Suppressor macrophage treated with lipopolysaccharide for 4 hours (primary cell): ENCODE results near the gene HK2.
"Not testable (repeated sequence)": the region's sequence is repeated elsewhere in the genome, so short reads cannot be mapped to it uniquely, and the experiment has no call there.

Experiments used
- DNase-seq: peaks from one replicate; pipeline ENCODE4 v3.0.0-alpha.2; 2020

The HK2 gene

DNA sequence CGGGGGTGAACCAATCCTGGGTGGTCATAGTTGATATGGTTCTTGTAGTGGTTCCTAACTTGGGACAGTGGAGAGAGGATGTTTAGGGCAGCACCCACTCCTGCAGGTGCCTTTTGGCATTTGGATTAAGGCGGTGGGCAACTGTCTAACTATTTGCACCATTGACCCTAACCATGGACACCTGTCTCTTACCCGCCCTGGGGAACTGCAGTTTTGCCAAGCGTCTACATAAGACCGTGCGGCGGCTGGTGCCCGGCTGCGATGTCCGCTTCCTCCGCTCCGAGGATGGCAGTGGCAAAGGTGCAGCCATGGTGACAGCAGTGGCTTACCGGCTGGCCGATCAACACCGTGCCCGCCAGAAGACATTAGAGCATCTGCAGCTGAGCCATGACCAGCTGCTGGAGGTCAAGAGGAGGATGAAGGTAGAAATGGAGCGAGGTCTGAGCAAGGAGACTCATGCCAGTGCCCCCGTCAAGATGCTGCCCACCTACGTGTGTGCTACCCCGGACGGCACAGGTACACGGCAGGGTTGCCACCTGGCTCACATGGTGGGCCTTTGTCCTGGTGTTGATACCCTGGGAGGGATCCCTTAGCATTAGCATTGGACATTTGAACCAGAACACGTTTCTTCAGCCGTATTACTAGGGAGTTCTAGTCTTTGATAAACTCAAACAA lies 46.3 kb downstream of the HK2 start:
- DNase-seq: no peak

DNA sequence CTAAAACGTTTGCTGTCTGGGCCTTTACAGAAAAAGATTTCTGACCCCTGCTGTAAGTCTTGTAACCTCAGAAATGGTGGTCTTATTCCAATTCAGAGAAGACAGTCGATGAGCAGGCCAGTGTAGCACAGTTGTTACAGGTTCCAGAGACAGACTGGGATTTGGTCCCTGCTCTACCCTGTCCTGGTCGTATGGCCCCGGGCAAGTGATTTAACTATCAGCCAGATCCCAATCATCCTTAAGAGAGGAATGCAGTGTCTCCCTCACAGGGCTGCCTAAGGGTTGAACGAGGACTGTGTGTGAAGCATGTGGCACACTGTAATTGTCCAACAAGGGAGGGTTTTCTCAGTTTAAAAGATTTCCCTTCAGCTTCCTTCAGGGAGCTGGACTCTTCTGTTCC lies 47.2 kb downstream of the HK2 start:
- DNase-seq: no peak

DNA sequence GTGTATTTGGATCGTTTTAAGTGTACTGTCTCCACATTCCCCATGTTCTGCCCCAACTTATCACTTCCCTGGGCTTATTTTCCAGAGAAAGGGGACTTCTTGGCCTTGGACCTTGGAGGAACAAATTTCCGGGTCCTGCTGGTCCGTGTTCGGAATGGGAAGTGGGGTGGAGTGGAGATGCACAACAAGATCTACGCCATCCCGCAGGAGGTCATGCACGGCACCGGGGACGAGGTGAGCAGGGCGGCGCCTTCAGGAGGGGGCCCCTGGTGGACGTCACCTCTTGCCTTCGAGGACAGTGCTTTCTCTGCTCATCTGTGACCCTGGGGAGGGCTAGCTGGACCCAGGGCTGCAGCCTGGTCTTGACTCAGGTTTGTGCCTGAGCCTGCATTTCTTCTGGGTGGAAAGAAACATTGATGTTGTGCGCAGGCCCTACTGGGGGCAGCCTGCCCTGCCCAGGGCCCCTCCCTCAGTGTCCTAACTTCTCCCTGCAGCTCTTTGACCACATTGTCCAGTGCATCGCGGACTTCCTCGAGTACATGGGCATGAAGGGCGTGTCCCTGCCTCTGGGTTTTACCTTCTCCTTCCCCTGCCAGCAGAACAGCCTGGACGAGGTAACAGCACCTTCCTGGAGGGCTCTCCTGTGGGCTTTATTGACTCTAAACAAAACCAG lies 47.8 kb downstream of the HK2 start:
- DNase-seq: no peak

- DNase-seq: no peak
Observed at GRCh38 chr2:74882299-74882687, 48.4 kb downstream of the HK2 start.

DNA sequence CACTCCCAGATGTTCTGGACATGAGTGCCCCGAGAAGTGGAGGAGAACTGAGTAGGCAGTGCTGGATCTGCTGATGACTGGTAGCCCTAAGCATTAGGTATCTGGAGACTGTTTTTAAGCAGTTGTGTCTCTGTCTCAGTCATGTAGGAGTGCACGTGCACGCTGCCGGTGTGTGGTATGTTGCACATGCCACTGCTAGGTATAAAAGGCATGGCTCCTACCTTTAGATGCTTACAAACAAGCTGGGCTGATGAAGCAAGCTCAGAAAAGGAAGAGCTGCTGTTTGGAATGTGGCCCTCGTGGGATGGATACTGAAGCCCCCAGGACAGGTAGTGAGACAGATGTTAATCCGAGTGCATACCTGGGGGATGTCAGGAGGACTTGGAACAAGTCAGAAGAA lies 49.1 kb downstream of the HK2 start:
- no peak for DNase-seq

DNA sequence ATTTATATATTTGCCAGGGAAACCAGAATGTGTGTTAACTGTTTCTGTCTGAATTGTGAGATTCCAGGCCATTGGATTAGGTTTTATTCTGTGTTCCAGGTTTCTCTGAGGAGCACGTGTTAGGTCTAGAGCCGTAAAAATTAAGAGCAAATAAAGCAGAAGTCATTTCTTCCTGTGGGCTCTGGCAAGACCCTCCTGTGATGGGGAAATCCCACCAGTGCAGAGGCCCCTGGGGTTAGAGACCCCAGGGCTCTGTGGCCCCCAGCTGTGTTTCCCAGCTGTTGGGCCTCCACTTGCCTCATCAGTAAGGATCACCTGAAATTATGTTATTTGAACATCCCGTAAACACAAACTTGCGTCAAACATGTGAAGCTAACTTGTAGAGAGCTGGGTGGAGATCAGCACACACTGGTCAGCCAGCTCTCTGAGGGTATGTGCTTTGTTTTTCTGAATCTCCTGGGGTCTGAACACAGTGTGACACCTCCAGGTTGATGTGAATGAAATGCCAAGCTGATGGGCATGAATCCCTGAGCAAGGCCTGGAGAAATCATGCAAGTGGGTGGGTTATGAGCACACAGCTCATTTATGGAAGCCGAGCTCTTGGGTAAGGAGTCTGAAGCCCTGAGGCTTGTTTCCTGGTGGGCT lies 50.3 kb downstream of the HK2 start:
- no peak for DNase-seq

DNA sequence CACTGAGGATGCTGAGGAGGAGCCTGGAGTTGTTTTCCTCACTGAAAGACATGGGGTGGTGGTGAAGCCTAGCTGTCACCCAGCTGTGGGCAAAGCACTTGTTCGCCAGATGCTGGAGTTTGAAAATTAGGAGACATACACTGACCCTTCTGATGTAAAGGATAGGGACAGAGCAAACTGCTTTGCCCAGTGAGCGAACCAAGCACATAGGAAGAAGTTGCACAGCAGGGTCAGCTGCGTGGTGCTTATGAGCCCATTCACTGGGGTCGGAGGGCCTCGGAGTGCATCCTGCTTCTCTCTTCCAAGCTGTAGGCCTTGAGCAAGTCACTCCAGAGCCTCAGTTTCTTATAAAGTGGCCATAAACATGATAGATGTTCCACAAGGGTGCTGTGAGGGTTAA lies 50.9 kb downstream of the HK2 start:
- DNase-seq: no peak

DNA sequence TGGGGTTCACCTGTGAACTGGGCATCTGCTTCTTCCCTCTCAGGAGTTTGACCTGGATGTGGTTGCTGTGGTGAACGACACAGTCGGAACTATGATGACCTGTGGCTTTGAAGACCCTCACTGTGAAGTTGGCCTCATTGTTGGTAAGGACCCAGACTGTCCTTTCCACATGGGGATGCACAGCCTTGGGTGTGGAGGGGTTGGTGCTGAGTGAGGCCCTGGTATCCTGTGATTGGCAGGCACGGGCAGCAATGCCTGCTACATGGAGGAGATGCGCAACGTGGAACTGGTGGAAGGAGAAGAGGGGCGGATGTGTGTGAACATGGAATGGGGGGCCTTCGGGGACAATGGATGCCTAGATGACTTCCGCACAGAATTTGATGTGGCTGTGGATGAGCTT lies 52.3 kb downstream of the HK2 start:
- DNase-seq: no peak

- no peak for DNase-seq
Observed at GRCh38 chr2:74886811-74887210, 52.9 kb downstream of the HK2 start.

GRCh38 chr2:74887445-74887951 lies 53.6 kb downstream of the HK2 start:
- no peak for DNase-seq

- DNase-seq: no peak
Observed at GRCh38 chr2:74887960-74888700, 54.2 kb downstream of the HK2 start.

DNA sequence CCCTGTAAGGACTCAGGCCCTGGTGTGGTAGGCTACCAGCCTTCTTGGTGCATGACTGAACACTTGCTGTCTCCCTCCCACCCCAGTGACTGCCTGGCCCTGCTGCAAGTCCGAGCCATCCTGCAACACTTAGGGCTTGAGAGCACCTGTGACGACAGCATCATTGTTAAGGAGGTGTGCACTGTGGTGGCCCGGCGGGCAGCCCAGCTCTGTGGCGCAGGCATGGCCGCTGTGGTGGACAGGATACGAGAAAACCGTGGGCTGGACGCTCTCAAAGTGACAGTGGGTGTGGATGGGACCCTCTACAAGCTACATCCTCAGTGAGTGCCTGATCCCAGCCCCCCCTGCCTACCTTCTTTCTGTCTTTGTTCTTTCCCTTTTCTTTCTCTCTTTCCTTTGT lies 55.2 kb downstream of the HK2 start:
- no peak for DNase-seq

- no peak for DNase-seq
Observed at GRCh38 chr2:74890711-74891110, 56.8 kb downstream of the HK2 start.

DNA sequence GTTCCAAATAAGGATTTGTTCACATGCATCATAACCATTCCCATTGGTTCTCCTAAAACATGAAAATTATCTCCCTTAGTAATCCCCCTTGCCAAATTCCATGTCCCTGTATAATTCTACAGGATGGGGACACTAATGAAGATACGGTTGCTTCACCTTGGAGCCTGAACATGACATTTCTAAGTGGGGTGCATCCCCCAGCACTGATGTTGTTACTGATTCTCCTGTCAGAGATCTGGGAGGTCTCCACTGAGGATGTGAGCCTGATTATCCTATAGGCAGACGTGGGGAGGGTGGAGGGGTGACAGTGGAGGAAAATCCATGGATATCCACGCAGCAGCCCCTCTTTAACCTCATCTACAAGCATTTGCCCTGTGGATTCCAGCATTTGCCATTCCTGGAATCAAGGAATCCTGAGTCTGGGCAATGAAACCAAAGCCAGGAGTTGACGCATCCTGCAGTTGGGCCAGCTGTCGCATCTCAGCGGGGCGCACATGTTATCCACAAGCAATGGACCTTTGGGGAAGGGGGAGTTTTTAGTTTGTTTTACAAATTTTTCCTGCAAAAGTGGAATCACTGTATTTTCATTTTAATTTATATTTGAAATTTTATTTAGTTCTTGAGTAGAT lies 57.3 kb downstream of the HK2 start:
- DNase-seq: no peak

- DNase-seq: not testable (repeated sequence)
Observed at GRCh38 chr2:74891816-74892215, 57.9 kb downstream of the HK2 start.

- DNase-seq: no peak
Observed at GRCh38 chr2:74892609-74893008, 58.7 kb downstream of the HK2 start.

DNA sequence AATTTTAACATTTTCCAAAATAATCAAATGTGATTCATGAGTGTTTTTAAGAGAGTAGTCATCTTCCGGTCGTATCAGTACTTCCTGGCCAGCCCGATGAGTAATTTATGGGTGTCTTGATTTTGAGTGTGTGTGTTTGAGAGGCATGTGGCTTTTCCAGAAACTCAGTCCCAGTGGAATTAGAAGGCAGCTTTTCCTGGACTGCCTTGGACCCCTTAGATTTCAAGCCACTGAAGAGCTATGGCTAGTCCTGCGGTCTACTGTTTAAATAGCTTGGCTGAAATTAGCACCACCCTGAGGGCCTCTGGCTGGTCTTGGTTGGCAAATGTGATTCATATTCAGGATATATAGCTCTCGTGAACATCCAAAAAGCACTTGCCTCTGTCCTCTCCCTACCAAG lies 59.4 kb downstream of the HK2 start:
- DNase-seq: no peak

DNA sequence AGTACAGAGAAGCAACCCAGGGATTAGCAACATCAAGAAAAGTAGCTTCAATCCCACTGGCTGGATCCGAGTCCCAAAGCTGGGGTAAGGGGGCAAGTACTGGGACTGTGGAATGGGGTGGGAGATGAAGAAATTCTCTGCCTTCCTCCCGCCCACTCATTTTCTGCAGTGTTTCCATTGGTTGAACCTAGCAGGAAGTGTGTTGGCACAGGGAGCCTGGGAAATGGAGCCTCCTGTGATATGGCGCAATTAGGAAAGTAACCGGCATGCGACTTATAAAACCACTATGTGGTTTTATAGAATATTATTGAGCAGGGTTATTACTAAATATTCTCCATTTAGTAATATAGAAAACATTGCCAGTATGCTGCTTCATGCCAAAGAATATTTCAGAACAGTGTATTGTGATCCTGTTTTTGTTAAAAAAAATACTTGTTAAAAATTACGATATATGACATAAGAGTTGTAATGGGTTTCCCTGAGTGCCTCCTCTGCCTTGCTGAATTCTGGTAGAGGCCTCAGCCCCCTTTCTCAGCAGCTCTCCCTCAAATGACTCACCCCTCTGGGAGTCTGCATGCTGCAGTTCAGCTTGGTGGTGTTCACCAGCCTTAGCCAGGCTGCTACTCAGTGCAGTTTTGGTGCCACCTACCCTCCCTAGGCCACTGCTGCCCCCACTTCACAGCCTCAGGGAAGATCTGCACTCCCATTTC lies 60.5 kb downstream of the HK2 start:
- peak; percentile 50 for DNase-seq

DNA sequence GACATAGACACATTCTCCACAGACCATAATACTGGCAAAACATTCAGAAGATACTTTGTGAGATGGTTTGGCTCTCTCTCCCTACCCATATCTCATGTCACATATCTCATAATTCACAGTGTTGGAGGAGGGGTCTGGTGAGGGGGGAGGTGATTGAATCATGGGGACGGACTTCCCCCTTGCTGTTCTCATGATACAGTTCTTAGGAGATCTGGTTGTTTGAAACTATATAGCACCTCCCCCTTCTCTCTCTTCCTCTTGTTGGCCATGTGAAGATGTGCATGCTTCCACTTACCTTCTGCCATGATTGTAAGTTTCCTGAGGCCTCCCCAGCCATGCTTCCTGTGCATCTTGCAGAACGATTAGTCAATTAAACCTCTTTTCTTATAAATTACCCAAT lies 61.1 kb downstream of the HK2 start:
- DNase-seq: no peak

- no peak for DNase-seq
Observed at GRCh38 chr2:74896232-74896631, 62.3 kb downstream of the HK2 start.

GRCh38 chr2:74900225-74900624 lies 66.3 kb downstream of the HK2 start:
- not testable (repeated sequence) for DNase-seq

DNA sequence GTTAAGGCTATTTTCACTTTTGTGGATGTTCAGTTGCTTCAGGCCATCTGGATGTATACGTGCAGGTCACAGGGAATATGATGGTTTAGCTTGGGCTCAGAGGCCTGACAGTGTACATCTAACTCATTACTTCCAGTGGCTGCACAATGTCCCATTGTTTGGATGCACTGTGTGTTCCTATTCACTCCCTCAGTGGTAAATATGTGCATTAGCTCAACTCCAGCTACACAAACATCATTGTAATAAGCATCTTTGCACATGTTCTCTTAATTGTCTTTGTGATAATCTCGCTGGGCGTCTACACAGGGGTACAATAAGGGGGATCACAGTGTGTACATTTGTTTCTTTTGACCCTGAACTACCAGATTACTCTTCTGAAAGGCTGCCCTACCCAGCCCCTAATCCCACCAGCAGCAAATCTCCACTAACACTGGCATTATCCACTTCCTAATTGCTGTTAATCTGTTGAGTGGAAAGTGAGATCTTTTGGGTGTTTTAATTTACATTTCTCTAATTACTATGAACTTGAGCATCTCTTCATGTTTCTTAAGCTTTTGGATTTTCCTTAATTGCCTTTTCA lies 68.4 kb downstream of the HK2 start:
- no peak for DNase-seq
